H1 (cell line): Measurements from ENCODE around the gene VSTM4. TPM values are rescaled to one million over a fixed set of nuclear protein-coding genes. Genes with fewer than 3 reads are reported as not detected.

ENCODE experiments used
- CTCF ChIA-PET: fragments of 300-600 bp; sonication (Branson Sonifier 250); formaldehyde crosslinking; loops from one replicate; lab custom pipeline; 2021; ENCODE audit not compliant: partially characterized antibody; lab: Charles Lee
- POLR2A ChIA-PET: fragments of 300-600 bp; sonication (Branson Sonifier 250); formaldehyde crosslinking; loops from one replicate; lab custom pipeline; 2021; ENCODE audit warnings: inconsistent platforms; ENCODE audit not compliant: partially characterized antibody; lab: Charles Lee
- DNase-seq, 2 experiments: peaks; one replicate each; pipeline versions ENCODE4 v3.0.0 to v3.0.0-alpha.2; 2010 to 2022; ENCODE audit warnings: low spot score in 2 of 2, low read depth in 1 of 2, mixed read lengths in 1 of 2
- FAIRE-seq: peaks from 2 replicates; lab custom pipeline; 2011; peaks lifted over from hg19 to GRCh38; lab: Jason Lieb, UNC
- H2AFZ ChIP-seq: 2 replicates; pipeline ENCODE4 v1.8.1; 2012; ENCODE audit warnings: low read length, inconsistent platforms
- H2AK5ac ChIP-seq: 2 replicates; pipeline ENCODE4 v1.6.1; 2013; ENCODE audit warnings: low read depth, low read length
- H2BK120ac ChIP-seq: replicated peaks from 2 replicates; pipeline ENCODE3; 2013; ENCODE audit warnings: low read depth, low read length, inconsistent platforms
- H2BK12ac ChIP-seq: 2 replicates; pipeline ENCODE4 v1.6.1; 2013; ENCODE audit warnings: low read depth, low read length
- H2BK15ac ChIP-seq: 2 replicates; pipeline ENCODE4 v1.6.1; 2013; ENCODE audit warnings: low read length
- H2BK20ac ChIP-seq: 2 replicates; pipeline ENCODE4 v1.6.1; 2013; ENCODE audit warnings: low read length
- H2BK5ac ChIP-seq: 2 replicates; pipeline ENCODE4 v1.6.1; 2013; ENCODE audit warnings: low read depth, low read length
- H3K14ac ChIP-seq: 2 replicates; pipeline ENCODE4 v1.6.1; 2013; ENCODE audit warnings: inconsistent platforms; ENCODE audit not compliant: insufficient read length
- H3K18ac ChIP-seq: 2 replicates; pipeline ENCODE4 v1.6.1; 2013; ENCODE audit warnings: low read length; ENCODE audit errors: extremely low read depth
- H3K23ac ChIP-seq: 2 replicates; pipeline ENCODE4 v1.6.1; 2013; ENCODE audit warnings: inconsistent platforms; ENCODE audit not compliant: insufficient read length
- H3K23me2 ChIP-seq: 2 replicates; pipeline ENCODE4 v1.6.1; 2013; ENCODE audit warnings: low read depth, low read length
- H3K27ac ChIP-seq: 2 replicates; pipeline ENCODE4 v1.6.1; 2011; ENCODE audit warnings: low read depth, low read length, inconsistent platforms
- H3K27me3 ChIP-seq, 4 experiments: replicated peaks in 1 of 4; 1 replicate in 1 of 4; 2 replicates in 3 of 4; pipeline versions ENCODE4 v1.6.1 to v1.8.1; 2011 to 2013; ENCODE audit warnings: low read length in 3 of 4, mild to moderate bottlenecking in 3 of 4, inconsistent platforms in 2 of 4, mixed read lengths in 2 of 4, moderate library complexity in 1 of 4; ENCODE audit not compliant: control insufficient read depth in 3 of 4, insufficient read depth in 3 of 4; ENCODE audit errors: extremely low read depth in 1 of 4
- H3K36me3 ChIP-seq, 4 experiments: 2 replicates each; pipeline versions ENCODE4 v1.6.1 to v1.8.1; 2011 to 2013; ENCODE audit warnings: mild to moderate bottlenecking in 4 of 4, low read length in 3 of 4, moderate library complexity in 2 of 4, control low read depth in 1 of 4, inconsistent platforms in 1 of 4; ENCODE audit not compliant: insufficient read depth in 4 of 4, control insufficient read depth in 2 of 4
- H3K4ac ChIP-seq: replicated peaks from 2 replicates; pipeline ENCODE3; 2013; ENCODE audit warnings: low read length, low read depth, mixed read lengths, inconsistent platforms; ENCODE audit not compliant: insufficient read length
- H3K4me1 ChIP-seq, 4 experiments: replicated peaks in 1 of 4; 1 replicate in 1 of 4; 2 replicates in 3 of 4; pipeline versions ENCODE4 v1.6.1 to v1.8.1; 2011 to 2013; ENCODE audit warnings: low read length in 3 of 4, inconsistent platforms in 2 of 4, mixed read lengths in 1 of 4; ENCODE audit not compliant: insufficient read depth in 4 of 4, control insufficient read depth in 3 of 4
- H3K4me2 ChIP-seq, 2 experiments: 2 replicates each; pipeline versions ENCODE4 v1.6.1 to v1.8.1; 2011 to 2013; ENCODE audit warnings: low read depth in 2 of 2, low read length in 2 of 2, control low read depth in 1 of 2, inconsistent platforms in 1 of 2, mild to moderate bottlenecking in 1 of 2; ENCODE audit not compliant: insufficient read depth in 1 of 2
- H3K4me3 ChIP-seq, 4 experiments: fragments of 200-600, 300-600 bp in 1 of 4; sonication (generic), shearing (Covaris generic), sonication (Bioruptor Twin) in 1 of 4; 2 replicates each; pipeline versions ENCODE4 v1.5.1 to v1.8.1; 2011 to 2016; ENCODE audit warnings: low read length in 4 of 4, low read depth in 3 of 4, control low read depth in 2 of 4, inconsistent platforms in 2 of 4, mild to moderate bottlenecking in 2 of 4, mixed read lengths in 1 of 4, moderate library complexity in 1 of 4; ENCODE audit not compliant: insufficient read depth in 2 of 4; ENCODE audit errors: extremely low read depth in 1 of 4
- H3K56ac ChIP-seq: replicated peaks from 2 replicates; pipeline ENCODE3; 2013; ENCODE audit warnings: low read depth, mild to moderate bottlenecking, mixed read lengths, low read length, inconsistent platforms; ENCODE audit not compliant: insufficient read length
- H3K79me1 ChIP-seq: 2 replicates; pipeline ENCODE4 v1.6.1; 2013; ENCODE audit warnings: low read depth, low read length, control low read depth
- H3K79me2 ChIP-seq, 2 experiments: 2 replicates each; pipeline versions ENCODE4 v1.6.1 to v1.8.1; 2012 to 2013; ENCODE audit warnings: low read length in 2 of 2, mild to moderate bottlenecking in 2 of 2, inconsistent platforms in 1 of 2; ENCODE audit not compliant: insufficient read depth in 2 of 2, control insufficient read depth in 1 of 2
- H3K9ac ChIP-seq, 4 experiments: replicated peaks in 1 of 4; 1 replicate in 1 of 4; 2 replicates in 3 of 4; pipeline versions ENCODE4 v1.6.1 to v1.8.1; 2011 to 2013; ENCODE audit warnings: low read depth in 3 of 4, low read length in 3 of 4, control low read depth in 2 of 4, mild to moderate bottlenecking in 2 of 4, moderate library complexity in 2 of 4, inconsistent platforms in 1 of 4; ENCODE audit errors: extremely low read depth in 1 of 4
- H3K9me3 ChIP-seq, 2 experiments: 2 replicates each; pipeline versions ENCODE4 v1.6.1 to v1.8.1; 2012 to 2013; ENCODE audit warnings: mild to moderate bottlenecking in 2 of 2, moderate library complexity in 2 of 2, control low read depth in 1 of 2, inconsistent platforms in 1 of 2, low read depth in 1 of 2, low read length in 1 of 2, mixed read lengths in 1 of 2; ENCODE audit not compliant: insufficient read depth in 2 of 2
- H4K20me1 ChIP-seq, 2 experiments: replicated peaks in 1 of 2; 2 replicates each; pipeline versions ENCODE3 to v1.8.1; 2011 to 2013; ENCODE audit warnings: inconsistent platforms in 2 of 2, low read length in 2 of 2, mild to moderate bottlenecking in 1 of 2; ENCODE audit not compliant: insufficient read depth in 2 of 2, control insufficient read depth in 1 of 2
- H4K5ac ChIP-seq: 2 replicates; pipeline ENCODE4 v1.6.1; 2013; ENCODE audit warnings: low read length, low read depth, mixed read lengths, inconsistent platforms; ENCODE audit not compliant: insufficient read length
- H4K8ac ChIP-seq: 2 replicates; pipeline ENCODE4 v1.8.0; 2013; ENCODE audit warnings: mild to moderate bottlenecking, moderate library complexity, low read length, inconsistent platforms; ENCODE audit not compliant: insufficient read depth; ENCODE audit errors: extremely low read depth
- H4K91ac ChIP-seq: replicated peaks from 2 replicates; pipeline ENCODE3; 2013; ENCODE audit warnings: low read length, mixed read lengths, inconsistent platforms; ENCODE audit not compliant: insufficient read length
- ASH2L ChIP-seq: fragments of 200-600, 300-600 bp; sonication (generic); IDR thresholded peaks from one replicate; pipeline ENCODE4 v1.7.1; 2017; ENCODE audit warnings: low read length
- CBX8 ChIP-seq: fragments of 300-800, 300-1000 bp; sonication (generic); IDR thresholded peaks from 2 replicates; pipeline ENCODE4 v1.7.1; 2016; ENCODE audit warnings: low read depth, low read length, borderline replicate concordance
- GABPA ChIP-seq: IDR thresholded peaks from 2 replicates; pipeline ENCODE4 v1.6.1; 2011; ENCODE audit warnings: mild to moderate bottlenecking, low read length, moderate library complexity, borderline replicate concordance; ENCODE audit not compliant: insufficient read depth
- JUN ChIP-seq: IDR thresholded peaks from 2 replicates; pipeline ENCODE4 v1.6.1; 2011; ENCODE audit warnings: low read depth, mild to moderate bottlenecking, improper control_type of control experiment, low read length
- KDM1A ChIP-seq: fragments of 200-600, 300-600 bp; sonication (generic); IDR thresholded peaks from 2 replicates; pipeline ENCODE4 v1.7.1; 2016; ENCODE audit warnings: mild to moderate bottlenecking, low read length, borderline replicate concordance
- NANOG ChIP-seq: IDR thresholded peaks from 2 replicates; pipeline ENCODE4 v1.6.1; 2011; ENCODE audit warnings: low read length, low read depth, mild to moderate bottlenecking, inconsistent platforms; ENCODE audit not compliant: insufficient read depth, poor library complexity, severe bottlenecking
- RAD21 ChIP-seq, 2 experiments: IDR thresholded peaks in 1 of 2; conservative IDR thresholded peaks in 1 of 2; 2 replicates each; pipeline ENCODE4 v1.6.1; 2011; ENCODE audit warnings: low read depth in 2 of 2, low read length in 2 of 2, improper control_type of control experiment in 1 of 2, inconsistent platforms in 1 of 2, mild to moderate bottlenecking in 1 of 2, moderate library complexity in 1 of 2
- SIRT6 ChIP-seq: IDR thresholded peaks from one replicate; pipeline ENCODE4 v1.7.1; 2012; ENCODE audit warnings: low read length, inconsistent platforms
- SIX5 ChIP-seq: IDR thresholded peaks from 2 replicates; pipeline ENCODE4 v1.6.1; 2011; ENCODE audit warnings: mild to moderate bottlenecking, low read depth, low read length
- SP4 ChIP-seq: IDR thresholded peaks from 2 replicates; pipeline ENCODE4 v1.6.1; 2012; ENCODE audit warnings: low read length, inconsistent platforms
- WGBS, 2 experiments: shearing (Covaris generic) in 1 of 2; methylation state at CpG; one replicate each; pipeline versions ENCODE4 v1.1.6 to v1.1.7; 2013 to 2015; ENCODE audit warnings: low lambda C conversion rate in 2 of 2, mixed read lengths in 2 of 2, inconsistent platforms in 1 of 2, low coverage in 1 of 2, missing lambda C conversion rate in 1 of 2; ENCODE audit not compliant: insufficient replicate concordance in 2 of 2, insufficient coverage in 1 of 2, insufficient read length in 1 of 2; ENCODE audit errors: extremely low coverage in 1 of 2, missing lambda C conversion rate in 1 of 2; 5-methylcytosine and 5-hydroxymethylcytosine counted together
- polyA plus RNA-seq, 7 experiments: library from polyadenylated mRNA; depleted of rRNA in 3 of 7; stranded (reverse) in 5 of 7; unstranded in 2 of 7; fragments of >200 nt in 5 of 7; fragments of 200-250 nt in 2 of 7; gene quantifications; 1 replicate in 5 of 7; 2 replicates in 1 of 7; 4 replicates in 1 of 7; pipeline versions ENCODE4 v1.2.1 to v1.2.3, GENCODE V29; 2011 to 2013; ENCODE audit warnings: missing spikeins in 2 of 7, mixed read lengths in 2 of 7
- total RNA-seq: library from RNA; stranded (reverse); fragmentation: NEBNext Ultra II Directional; extraction: Animal tissue kit (Norgen Biotek cat#: 25700); gene quantifications from 2 replicates; pipeline ENCODE4 v1.2.1, GENCODE V29; 2021

Gene VSTM4
- total and polyA plus RNA-seq, 2 of the 8 experiments (the other 6 are each of a cell fraction or from before 2014, with no cell fraction given), result 0.48 to 0.73 TPM

DNA sequence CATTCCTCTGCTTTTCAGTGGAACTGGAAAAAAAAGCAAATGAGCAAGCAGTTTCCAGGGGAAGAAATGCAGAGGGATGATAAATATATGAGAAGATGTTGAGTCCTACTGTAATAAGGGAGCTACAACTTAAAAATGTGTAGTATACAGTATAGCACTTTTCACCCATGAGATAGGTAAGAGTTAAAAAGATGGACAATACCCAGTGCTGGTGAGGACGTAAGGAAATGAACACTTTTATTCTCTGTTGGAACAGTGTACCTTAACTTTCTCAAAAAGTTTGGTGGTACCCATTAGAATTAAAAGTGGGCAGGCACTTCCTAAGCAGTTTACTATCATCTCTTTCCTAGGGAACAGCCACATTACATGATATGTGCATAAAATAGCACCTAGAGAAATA lies 21.2 kb upstream of the VSTM4 start:
- H3K79me2 ChIP-seq, result no peaks in the 10 kb centered on the region
- H3K4me1 ChIP-seq, result no peaks in the 10 kb centered on the region; a peak in 1 of 7 replicates
- H3K4me3 ChIP-seq, result no peak overlapping the region
- ChIA-PET POLR2A (no interaction called here), CTCF (no interaction called here)
- H4K20me1 ChIP-seq, result no peaks in the 10 kb centered on the region
- no peak overlapping the region for H3K23ac ChIP-seq
- no peak overlapping the region for H4K8ac ChIP-seq
- 83% methylated on average over 1 of the region's 1 CpG; no CpG with 5 or more reads in 1 of the 2 experiments for WGBS, 2 experiments
- H4K5ac ChIP-seq, result no peak overlapping the region
- no peak overlapping the region for H2AFZ ChIP-seq
- no peak overlapping the region for H2AK5ac ChIP-seq
- TF ChIP-seq CBX8 (no peak), RAD21 (IDR thresholded peaks at IDR 0.05 in 1 of 2, conservative IDR thresholded peaks at IDR 0.05 in 1 of 2; ENCODE audit: low read depth in 2 of 2, low read length in 2 of 2) (no peak), SIRT6 (no peak), KDM1A (no peak), NANOG (no peak), SIX5 (no peak), SP4 (no peak), GABPA (no peak), ASH2L (no peak), JUN (no peak)
- H3K4ac ChIP-seq, result no peak overlapping the region
- H3K9ac ChIP-seq, result no peak overlapping the region
- DNase-seq (no peak), FAIRE-seq (no peak)
- H2BK120ac ChIP-seq, result no peak overlapping the region
- H2BK12ac ChIP-seq, result no peak overlapping the region
- no peak overlapping the region for H3K14ac ChIP-seq
- H3K18ac ChIP-seq, result no peak overlapping the region
- no peak overlapping the region for H3K56ac ChIP-seq
- no peak overlapping the region for H3K27ac ChIP-seq
- no peak overlapping the region for H2BK20ac ChIP-seq
- no peak overlapping the region for H3K4me2 ChIP-seq
- H3K36me3 ChIP-seq, result no peaks in the 10 kb centered on the region
- H3K79me1 ChIP-seq, result no peaks in the 10 kb centered on the region
- H2BK5ac ChIP-seq, result no peak overlapping the region
- no peak overlapping the region for H2BK15ac ChIP-seq
- H4K91ac ChIP-seq, result no peak overlapping the region
- H3K23me2 ChIP-seq, result no peaks in the 10 kb centered on the region
- H3K9me3 ChIP-seq, result no peaks in the 10 kb centered on the region
- no peaks in the 10 kb centered on the region for H3K27me3 ChIP-seq
